Activated naive CD4-positive, alpha-beta T cell treated with anti-CD3 and anti-CD28 coated beads, Interleukin-2, amount 50 U/mL, for 24 hours (primary cell): ENCODE measurements around the gene TMEM243.

Source experiments
- H3K27ac Mint-ChIP-seq: one replicate; pipeline ENCODE4 v1.8.0; 2021; ENCODE audit warnings: mild to moderate bottlenecking, mixed read lengths
- H3K27me3 Mint-ChIP-seq: one replicate; pipeline ENCODE4 v1.8.0; 2021; ENCODE audit warnings: mixed read lengths
- H3K36me3 Mint-ChIP-seq: one replicate; pipeline ENCODE4 v1.8.0; 2021; ENCODE audit warnings: mixed read lengths
- H3K4me1 Mint-ChIP-seq: one replicate; pipeline ENCODE4 v1.8.0; 2021; ENCODE audit warnings: mixed read lengths
- H3K4me3 Mint-ChIP-seq: one replicate; pipeline ENCODE4 v1.8.0; 2021; ENCODE audit warnings: mild to moderate bottlenecking, mixed read lengths
- H3K9me3 Mint-ChIP-seq: one replicate; pipeline ENCODE4 v1.8.0; 2021; ENCODE audit warnings: mixed read lengths

The TMEM243 gene

GRCh38 chr7:87199241-87199640 is 20.3 kb downstream of the TMEM243 start:
- H3K27ac Mint-ChIP-seq, result peak overlapping the region; percentile 91
- H3K4me1 Mint-ChIP-seq, result peaks cover 76% of the 10 kb centered on the region
- no peaks in the 10 kb centered on the region for H3K27me3 Mint-ChIP-seq
- no peak overlapping the region for H3K4me3 Mint-ChIP-seq
- peaks cover 45% of the 10 kb centered on the region for H3K36me3 Mint-ChIP-seq
- H3K9me3 Mint-ChIP-seq, result peaks cover 5% of the 10 kb centered on the region

- Mint-ChIP-seq H3K27ac (peak overlapping the region; percentile 62), H3K27me3 (no peaks in the 10 kb centered on the region), H3K36me3 (peaks cover 27% of the 10 kb centered on the region), H3K4me3 (no peak overlapping the region), H3K4me1 (peaks cover 55% of the 10 kb centered on the region), H3K9me3 (no peaks in the 10 kb centered on the region)
These were observed 25.6 kb downstream of the TMEM243 start for GRCh38 chr7:87193912-87194311.

GRCh38 chr7:87192784-87193487 is 26.6 kb downstream of the TMEM243 start:
- Mint-ChIP-seq H3K36me3 (peaks cover 25% of the 10 kb centered on the region), H3K27me3 (no peaks in the 10 kb centered on the region), H3K9me3 (no peaks in the 10 kb centered on the region), H3K27ac (peak overlapping the region; percentile 93), H3K4me1 (peaks cover 58% of the 10 kb centered on the region), H3K4me3 (no peak overlapping the region)

- Mint-ChIP-seq H3K36me3 (peaks cover 23% of the 10 kb centered on the region), H3K4me1 (peaks cover 49% of the 10 kb centered on the region), H3K27ac (peak overlapping the region; percentile 90), H3K9me3 (no peaks in the 10 kb centered on the region), H3K4me3 (no peak overlapping the region), H3K27me3 (no peaks in the 10 kb centered on the region)
These were observed 28.7 kb downstream of the TMEM243 start for GRCh38 chr7:87190783-87191182.

GRCh38 chr7:87188930-87189329 is 30.6 kb downstream of the TMEM243 start:
- Mint-ChIP-seq H3K9me3 (no peaks in the 10 kb centered on the region), H3K36me3 (peaks cover 26% of the 10 kb centered on the region), H3K4me3 (no peak overlapping the region), H3K4me1 (peaks cover 49% of the 10 kb centered on the region), H3K27ac (peak overlapping the region; percentile 47), H3K27me3 (no peaks in the 10 kb centered on the region)

GRCh38 chr7:87187120-87187519 is 32.4 kb downstream of the TMEM243 start:
- H3K27ac Mint-ChIP-seq, result no peak overlapping the region
- no peaks in the 10 kb centered on the region for H3K27me3 Mint-ChIP-seq
- H3K9me3 Mint-ChIP-seq, result no peaks in the 10 kb centered on the region
- peaks cover 25% of the 10 kb centered on the region for H3K36me3 Mint-ChIP-seq
- H3K4me3 Mint-ChIP-seq, result no peak overlapping the region
- H3K4me1 Mint-ChIP-seq, result peaks cover 48% of the 10 kb centered on the region

GRCh38 chr7:87179180-87179579 is 40.4 kb downstream of the TMEM243 start:
- peaks cover 43% of the 10 kb centered on the region for H3K4me1 Mint-ChIP-seq

GRCh38 chr7:87178320-87178719 is 41.2 kb downstream of the TMEM243 start:
- Mint-ChIP-seq H3K9me3 (no peaks in the 10 kb centered on the region), H3K27me3 (no peaks in the 10 kb centered on the region), H3K36me3 (peaks cover 21% of the 10 kb centered on the region), H3K4me1 (peaks cover 39% of the 10 kb centered on the region), H3K4me3 (no peak overlapping the region), H3K27ac (no peak overlapping the region)

More at GRCh38 chr7:87179180-87179579, 40.4 kb downstream of the TMEM243 start:
- Mint-ChIP-seq H3K27ac (peak overlapping the region; percentile 62), H3K36me3 (peaks cover 16% of the 10 kb centered on the region), H3K4me3 (no peak overlapping the region), H3K27me3 (no peaks in the 10 kb centered on the region), H3K9me3 (no peaks in the 10 kb centered on the region)

GRCh38 chr7:87173471-87173870 is 46.1 kb downstream of the TMEM243 start:
- H3K27me3 Mint-ChIP-seq, result no peaks in the 10 kb centered on the region
- H3K4me1 Mint-ChIP-seq, result peaks cover 48% of the 10 kb centered on the region
- no peak overlapping the region for H3K4me3 Mint-ChIP-seq
- H3K27ac Mint-ChIP-seq, result no peak overlapping the region
- H3K36me3 Mint-ChIP-seq, result peaks cover 35% of the 10 kb centered on the region
- H3K9me3 Mint-ChIP-seq, result no peaks in the 10 kb centered on the region

- peaks cover 39% of the 10 kb centered on the region for H3K36me3 Mint-ChIP-seq
These were observed 48.1 kb downstream of the TMEM243 start for GRCh38 chr7:87171282-87171934.

GRCh38 chr7:87170828-87171227 is 48.7 kb downstream of the TMEM243 start:
- Mint-ChIP-seq H3K36me3 (peaks cover 38% of the 10 kb centered on the region), H3K27me3 (no peaks in the 10 kb centered on the region), H3K4me3 (no peak overlapping the region), H3K9me3 (no peaks in the 10 kb centered on the region), H3K4me1 (peaks cover 40% of the 10 kb centered on the region), H3K27ac (peak overlapping the region; percentile 73)

More at GRCh38 chr7:87171282-87171934, 48.1 kb downstream of the TMEM243 start:
- Mint-ChIP-seq H3K9me3 (no peaks in the 10 kb centered on the region), H3K27ac (no peak overlapping the region), H3K27me3 (no peaks in the 10 kb centered on the region), H3K4me1 (peaks cover 43% of the 10 kb centered on the region), H3K4me3 (no peak overlapping the region)

GRCh38 chr7:87164433-87164832 is 55.1 kb downstream of the TMEM243 start:
- H3K36me3 Mint-ChIP-seq, result peaks cover 22% of the 10 kb centered on the region
- no peak overlapping the region for H3K27ac Mint-ChIP-seq
- no peaks in the 10 kb centered on the region for H3K27me3 Mint-ChIP-seq
- no peaks in the 10 kb centered on the region for H3K9me3 Mint-ChIP-seq
- peaks cover 52% of the 10 kb centered on the region for H3K4me1 Mint-ChIP-seq
- no peak overlapping the region for H3K4me3 Mint-ChIP-seq

GRCh38 chr7:87159538-87159937 is 60.0 kb downstream of the TMEM243 start:
- Mint-ChIP-seq H3K9me3 (no peaks in the 10 kb centered on the region), H3K4me1 (peaks cover 72% of the 10 kb centered on the region), H3K36me3 (peaks cover 5% of the 10 kb centered on the region), H3K27me3 (no peaks in the 10 kb centered on the region), H3K4me3 (no peak overlapping the region), H3K27ac (peak overlapping the region; percentile 51)

GRCh38 chr7:87156709-87157108 is 62.8 kb downstream of the TMEM243 start:
- H3K36me3 Mint-ChIP-seq, result peaks cover 6% of the 10 kb centered on the region
- no peak overlapping the region for H3K27ac Mint-ChIP-seq
- H3K4me1 Mint-ChIP-seq, result peaks cover 68% of the 10 kb centered on the region
- H3K9me3 Mint-ChIP-seq, result no peaks in the 10 kb centered on the region
- no peak overlapping the region for H3K4me3 Mint-ChIP-seq
- no peaks in the 10 kb centered on the region for H3K27me3 Mint-ChIP-seq

GRCh38 chr7:87155788-87156187 is 63.7 kb downstream of the TMEM243 start:
- Mint-ChIP-seq H3K4me1 (peaks cover 70% of the 10 kb centered on the region), H3K36me3 (peaks cover 6% of the 10 kb centered on the region), H3K27me3 (no peaks in the 10 kb centered on the region), H3K27ac (no peak overlapping the region), H3K9me3 (no peaks in the 10 kb centered on the region), H3K4me3 (peak overlapping the region; percentile 69)

- Mint-ChIP-seq H3K27ac (peak overlapping the region; percentile 75), H3K36me3 (peaks cover 3% of the 10 kb centered on the region), H3K9me3 (no peaks in the 10 kb centered on the region), H3K4me3 (peak overlapping the region; percentile 96), H3K4me1 (peaks cover 61% of the 10 kb centered on the region), H3K27me3 (no peaks in the 10 kb centered on the region)
These were observed 65.0 kb downstream of the TMEM243 start for GRCh38 chr7:87154569-87154968.
